Endothelial cell of umbilical vein (primary cell): ENCODE measurements around the gene BRICD5. TPM values are rescaled to one million over a fixed set of nuclear protein-coding genes. Genes with fewer than 3 reads are reported as not detected.

Source experiments
- BruUV-seq: library from RNA; stranded (reverse); fragments of 400-500 nt; replicated peaks from 2 replicates; lab custom pipeline; 2021; lab: Mats Ljungman, UMichigan
- CTCF ChIA-PET: fragments of 300-600, 350-600 bp; sonication (Branson Sonifier 250); formaldehyde crosslinking; loops from one replicate; lab custom pipeline; 2021; ENCODE audit warnings: antibody characterized with exemption, inconsistent platforms; lab: Charles Lee
- POLR2A ChIA-PET: fragments of 300-600, 350-600 bp; sonication (Branson Sonifier 250); formaldehyde crosslinking; loops from one replicate; lab custom pipeline; 2021; ENCODE audit warnings: antibody characterized with exemption, inconsistent platforms; lab: Charles Lee
- DNase-seq: peaks from one replicate; pipeline ENCODE4 v3.0.0-alpha.2; 2011; ENCODE audit warnings: low read depth, low spot score
- FAIRE-seq: peaks from 2 replicates; lab custom pipeline; 2011; peaks lifted over from hg19 to GRCh38; lab: Jason Lieb, UNC
- H2AFZ ChIP-seq: 2 replicates; pipeline ENCODE4 v1.6.0; 2012; ENCODE audit warnings: low read depth, low read length, control low read depth, inconsistent platforms
- H3K27ac ChIP-seq: 2 replicates; pipeline ENCODE4 v1.5.1; 2011; ENCODE audit warnings: low read depth, mild to moderate bottlenecking, control low read depth, low read length, moderate library complexity; ENCODE audit not compliant: insufficient read depth
- H3K27me3 ChIP-seq, 2 experiments: 2 replicates each; pipeline versions ENCODE4 v1.6.0 to v1.6.1; 2011; ENCODE audit warnings: low read length in 2 of 2, mixed read lengths in 1 of 2; ENCODE audit not compliant: control insufficient read depth in 2 of 2, insufficient read depth in 2 of 2
- H3K36me3 ChIP-seq, 2 experiments: 2 replicates in 1 of 2; 3 replicates in 1 of 2; pipeline ENCODE4 v1.5.1; 2011; ENCODE audit warnings: low read length in 2 of 2, mild to moderate bottlenecking in 1 of 2, moderate library complexity in 1 of 2; ENCODE audit not compliant: control insufficient read depth in 2 of 2, insufficient read depth in 2 of 2; ENCODE audit errors: extremely low read depth in 1 of 2
- H3K4me1 ChIP-seq: 3 replicates; pipeline ENCODE4 v1.5.1; 2011; ENCODE audit warnings: mild to moderate bottlenecking, low read length; ENCODE audit not compliant: control insufficient read depth, insufficient read depth; ENCODE audit errors: extremely low read depth
- H3K4me2 ChIP-seq: 2 replicates; pipeline ENCODE4 v1.6.1; 2011; ENCODE audit warnings: low read length, control low read depth, mixed read lengths; ENCODE audit not compliant: insufficient read depth
- H3K4me3 ChIP-seq, 3 experiments: fragments of 200-600 bp in 1 of 3; sonication (generic), shearing (Covaris generic) in 1 of 3; replicated peaks in 1 of 3; 2 replicates each; pipeline ENCODE4 v1.5.1; 2011 to 2016; ENCODE audit warnings: control low read depth in 3 of 3, low read length in 3 of 3, mild to moderate bottlenecking in 2 of 3, inconsistent platforms in 1 of 3, low read depth in 1 of 3, moderate library complexity in 1 of 3; ENCODE audit not compliant: insufficient read depth in 1 of 3
- H3K79me2 ChIP-seq: 2 replicates; pipeline ENCODE4 v1.6.0; 2012; ENCODE audit warnings: low read length, inconsistent platforms; ENCODE audit not compliant: control insufficient read depth, insufficient read depth
- H3K9ac ChIP-seq: replicated peaks from 2 replicates; pipeline ENCODE3; 2011; ENCODE audit warnings: low read length, control low read depth; ENCODE audit not compliant: insufficient read depth; ENCODE audit errors: extremely low read depth
- H3K9me1 ChIP-seq: replicated peaks from 3 replicates; pipeline ENCODE4 v1.6.0; 2011; ENCODE audit warnings: mild to moderate bottlenecking, low read length; ENCODE audit not compliant: control insufficient read depth, insufficient read depth; ENCODE audit errors: extremely low read depth
- H3K9me3 ChIP-seq: replicated peaks from 2 replicates; pipeline ENCODE4 v1.5.1; 2012; ENCODE audit warnings: low read length, inconsistent platforms; ENCODE audit not compliant: control insufficient read depth, insufficient read depth
- H4K20me1 ChIP-seq: replicated peaks from 2 replicates; pipeline ENCODE3; 2011; ENCODE audit warnings: mild to moderate bottlenecking, low read length; ENCODE audit not compliant: control insufficient read depth, insufficient read depth; ENCODE audit errors: extremely low read depth
- CTCF ChIP-seq, 2 donors: IDR thresholded peaks; 1 replicate in 1 of 2; 2 replicates in 1 of 2; pipeline ENCODE4 v1.5.1; 2011; ENCODE audit warnings: low read length in 2 of 2, mild to moderate bottlenecking in 2 of 2, moderate library complexity in 2 of 2, control low read depth in 1 of 2, inconsistent platforms in 1 of 2, low read depth in 1 of 2; ENCODE audit not compliant: insufficient read depth in 1 of 2; ENCODE audit errors: extremely low read depth in 1 of 2
- EZH2 ChIP-seq: IDR thresholded peaks from 2 replicates; pipeline ENCODE4 v1.6.1; 2012; ENCODE audit warnings: borderline replicate concordance, low read depth, mild to moderate bottlenecking, moderate library complexity, low read length, inconsistent platforms; ENCODE audit not compliant: severe bottlenecking
- FOS ChIP-seq: IDR thresholded peaks from 2 replicates; pipeline ENCODE4 v1.6.1; 2011; ENCODE audit warnings: mild to moderate bottlenecking, low read length, moderate library complexity, borderline replicate concordance; ENCODE audit not compliant: insufficient read depth
- GATA2 ChIP-seq: IDR thresholded peaks from 2 replicates; pipeline ENCODE4 v1.7.0; 2011; ENCODE audit warnings: low read depth, mild to moderate bottlenecking, moderate library complexity, mixed read lengths, low read length; ENCODE audit not compliant: insufficient read length, insufficient read depth
- MAX ChIP-seq: IDR thresholded peaks from 2 replicates; pipeline ENCODE4 v1.6.1; 2011; ENCODE audit not compliant: insufficient read depth, insufficient read length
- MYC ChIP-seq: IDR thresholded peaks from one replicate; pipeline ENCODE4 v1.6.1; 2011; ENCODE audit warnings: mild to moderate bottlenecking, low read depth, low read length
- POLR2A ChIP-seq: IDR thresholded peaks from 2 replicates; pipeline ENCODE4 v1.6.1; 2012; ENCODE audit warnings: low read depth, mild to moderate bottlenecking, control low read depth, low read length
- POLR2AphosphoS5 ChIP-seq: IDR thresholded peaks from 2 replicates; pipeline ENCODE4 v1.6.1; 2012; ENCODE audit warnings: low read depth, mild to moderate bottlenecking, control low read depth, low read length, moderate library complexity; ENCODE audit not compliant: insufficient read depth
- dilution Hi-C: fragments of 300-500 bp; cut with MboI; formaldehyde crosslinking; loops from one replicate; pipeline ENCODE4 v1.15.0; 2019; ENCODE audit warnings: low sequenced_read_pairs; ENCODE audit not compliant: extremely low pct_ligation_motif_present
- intact Hi-C: fragments of 100-400 bp; cut with micrococcal nuclease; formaldehyde crosslinking; loops from one replicate; pipeline ENCODE4 v1.10.0; 2022
- polyA plus RNA-seq, 4 experiments: library from polyadenylated mRNA; depleted of rRNA in 3 of 4; stranded (reverse) in 3 of 4; unstranded in 1 of 4; fragments of >200 nt; gene quantifications; 2 replicates each; pipeline versions ENCODE4 v1.2.1 to v1.2.3, GENCODE V29; 2011 to 2012; ENCODE audit warnings: missing spikeins in 1 of 4
- total RNA-seq: library from RNA; stranded (reverse); gene quantifications from 2 replicates; pipeline ENCODE4 v1.2.3, GENCODE V29; 2021

BRICD5 gene
- total and polyA plus RNA-seq, 2 donors (not counting 3 experiments of a cell fraction or from before 2014, with no cell fraction given) = 5.6 to 8.4 TPM

- H4K20me1 ChIP-seq = no peaks in the 10 kb centered on the region
- H3K9me3 ChIP-seq = no peaks in the 10 kb centered on the region
- H3K4me1 ChIP-seq = peaks cover 24% of the 10 kb centered on the region
- H3K36me3 ChIP-seq = peaks cover 26 to 57% of the 10 kb centered on the region in 2 experiments
- no peak for TF ChIP-seq FOS
- TF ChIP-seq POLR2AphosphoS5 = no peak
- TF ChIP-seq CTCF (IDR thresholded peaks at IDR 0.05; ENCODE audit: extremely low read depth in 1 of 2, insufficient read depth in 1 of 2, low read depth in 1 of 2, low read length in 2 of 2) = no peak
- TF ChIP-seq POLR2A = no peak
- TF ChIP-seq MAX = no peak
- TF ChIP-seq EZH2 = no peak
- TF ChIP-seq GATA2 = no peak
- no peak for TF ChIP-seq MYC
- ChIA-PET CTCF (interaction anchor here (1.0 kb wide), 1 partner anchor 16 kb away, joined by 3 read pairs; the partner anchor contains the start of gene TRAF7), POLR2A (interaction anchor here (0.7 kb wide), 1 partner anchor 17 kb away, joined by 4 read pairs; the partner anchor contains the start of gene TRAF7)
- peak overlapping the region; percentile 99 for H3K27ac ChIP-seq
- peak overlapping the region; percentile 91 for H3K9ac ChIP-seq
- H3K9me1 ChIP-seq = no peaks in the 10 kb centered on the region
- DNase-seq (no peak), FAIRE-seq (no peak)
- no peak overlapping the region for H2AFZ ChIP-seq
- dilution Hi-C loops (loop anchor here (25.0 kb wide), 1 partner anchor 134 kb away; the partner anchor contains the start of genes NHERF2, NTHL1 and TSC2), intact Hi-C loops (loop anchor here (2.0 kb wide), 2 partner anchors 51 to 79 kb away; partner anchors contain the start of genes E4F1 and ECI1)
- H3K27me3 ChIP-seq = no peaks in the 10 kb centered on the region
- H3K4me3 ChIP-seq = peak overlapping the region; percentile 40 to 71 (median 57)
- BruUV-seq = no TSS peak
- H3K4me2 ChIP-seq = peak overlapping the region; percentile 65
- peaks cover 46% of the 10 kb centered on the region for H3K79me2 ChIP-seq
Measured at GRCh38 chr16:2171601-2172178, 39.0 kb downstream of the BRICD5 start.
